Neural cell (in vitro differentiated cells): ENCODE data around the gene MYNN.

Experiments used
- CTCF ChIP-seq: fragments of 450-650 bp; IDR thresholded peaks from 2 replicates; pipeline ENCODE4 v1.5.1; 2014; ENCODE audit warnings: antibody characterized with exemption, mild to moderate bottlenecking, moderate library complexity; ENCODE audit not compliant: poor library complexity, severe bottlenecking
- EZH2 ChIP-seq: fragments of 200-600, 300-800 bp; shearing (Covaris generic), sonication (generic); IDR thresholded peaks from 2 replicates; pipeline ENCODE4 v1.6.1; 2014; ENCODE audit warnings: antibody characterized with exemption, low read length, borderline replicate concordance, mild to moderate bottlenecking; ENCODE audit not compliant: insufficient read depth, poor library complexity, severe bottlenecking
- POLR2AphosphoS5 ChIP-seq: IDR thresholded peaks from 2 replicates; pipeline ENCODE4 v1.6.1; 2012
- SMC3 ChIP-seq: fragments of 450-650 bp; conservative IDR thresholded peaks from 2 replicates; pipeline ENCODE4 v1.6.1; 2014; ENCODE audit warnings: antibody characterized with exemption, mild to moderate bottlenecking, moderate library complexity; ENCODE audit not compliant: poor library complexity

GRCh38 chr3:169813278-169813677 lies 40.1 kb downstream of the MYNN start:
- TF ChIP-seq EZH2 (no peak), CTCF (no peak), POLR2AphosphoS5 (no peak), SMC3 (no peak)
